Measurements from ENCODE around the gene PEX14. TPM values are rescaled to one million over a fixed set of nuclear protein-coding genes. Genes with fewer than 3 reads are reported as not detected.

PEX14 gene
- total and polyA plus RNA-seq, 2 donors (not counting 3 experiments of a cell fraction or from before 2014, with no cell fraction given): 19.5 to 26.5 TPM

GRCh38 chr1:10506677-10507047, 31.9 kb downstream of the PEX14 start:
- H3K4me3 ChIP-seq (replicated peaks in 1 of 3; ENCODE audit: insufficient read depth in 1 of 3, low read depth in 1 of 3, low read length in 3 of 3): no peak overlapping the region
- dilution Hi-C loops (cut with MboI; ENCODE audit: extremely low pct_ligation_motif_present, low sequenced_read_pairs) (no loop called here), intact Hi-C loops (cut with micrococcal nuclease) (loop anchor here (1.0 to 5.0 kb wide), 7 partner anchors 287 to 506 kb away; partner anchors contain the start of gene TARDBP)
- TF ChIP-seq JUN (IDR thresholded peaks at IDR 0.05; ENCODE audit: borderline replicate concordance, insufficient read depth, insufficient read length, low read depth): no peak
- no peak for TF ChIP-seq CTCF (IDR thresholded peaks at IDR 0.05; ENCODE audit: extremely low read depth in 1 of 2, insufficient read depth in 1 of 2, low read depth in 1 of 2, low read length in 2 of 2)
- TF ChIP-seq GATA2 (IDR thresholded peaks at IDR 0.05; ENCODE audit: insufficient read depth, insufficient read length, low read depth, low read length): no peak
- no peak for TF ChIP-seq POLR2AphosphoS5 (IDR thresholded peaks at IDR 0.05; ENCODE audit: insufficient read depth, low read depth, low read length)
- TF ChIP-seq MAX (IDR thresholded peaks at IDR 0.05; ENCODE audit: insufficient read depth, insufficient read length): no peak
- TF ChIP-seq POLR2A (IDR thresholded peaks at IDR 0.05; ENCODE audit: low read depth, low read length): no peak
- TF ChIP-seq FOS (IDR thresholded peaks at IDR 0.05; ENCODE audit: borderline replicate concordance, insufficient read depth, low read length): no peak
- TF ChIP-seq MYC (IDR thresholded peaks at IDR 0.05; ENCODE audit: low read depth, low read length): no peak
- TF ChIP-seq EZH2 (IDR thresholded peaks at IDR 0.05; ENCODE audit: borderline replicate concordance, low read depth, low read length, severe bottlenecking): no peak
- H3K36me3 ChIP-seq (ENCODE audit: control insufficient read depth in 2 of 2, extremely low read depth in 1 of 2, insufficient read depth in 2 of 2, low read length in 2 of 2): no peaks in the 10 kb centered on the region
- no peaks in the 10 kb centered on the region for H4K20me1 ChIP-seq (replicated peaks; ENCODE audit: control insufficient read depth, extremely low read depth, insufficient read depth, low read length)
- POLR2A ChIA-PET: no interaction called here
- BruUV-seq (replicated peaks): no TSS peak
- no peak overlapping the region for H3K4me2 ChIP-seq (ENCODE audit: insufficient read depth, low read length)
- H3K27me3 ChIP-seq (ENCODE audit: control insufficient read depth in 2 of 2, insufficient read depth in 2 of 2, low read length in 2 of 2): no peaks in the 10 kb centered on the region
- FAIRE-seq: no peak
- H3K9me1 ChIP-seq (replicated peaks; ENCODE audit: control insufficient read depth, extremely low read depth, insufficient read depth, low read length): no peaks in the 10 kb centered on the region
- H3K9ac ChIP-seq (replicated peaks; ENCODE audit: extremely low read depth, insufficient read depth, low read length): no peak overlapping the region
- CTCF ChIA-PET: interaction anchor here (1.1 to 7.5 kb wide), 21 partner anchors 8 to 531 kb away, joined by 3 to 132 read pairs (median 8); partner anchors contain the start of gene CENPS
- DNase-seq (ENCODE audit: low read depth, low spot score): no peak
- no peak overlapping the region for H2AFZ ChIP-seq (ENCODE audit: low read depth, low read length)
- no peaks in the 10 kb centered on the region for H3K9me3 ChIP-seq (replicated peaks; ENCODE audit: control insufficient read depth, insufficient read depth, low read length)
- peaks cover 26% of the 10 kb centered on the region for H3K4me1 ChIP-seq (ENCODE audit: control insufficient read depth, extremely low read depth, insufficient read depth, low read length)
- no peak overlapping the region for H3K27ac ChIP-seq (ENCODE audit: insufficient read depth, low read depth, low read length)
- peaks cover 21% of the 10 kb centered on the region for H3K79me2 ChIP-seq (ENCODE audit: control insufficient read depth, insufficient read depth, low read length)

All from endothelial cell of umbilical vein (primary cell).